ENCODE measurements around the gene KIF12.
A peak's percentile ranks its signal among the peaks of the same experiment; 100 is the strongest.

Gene KIF12

GRCh38 chr9:114115654-114116125 is 16.6 kb upstream of the KIF12 start:
- Histone ChIP-seq H3K27me3 (peaks cover 68% of the 10 kb centered on the region), H3K36me3 (no peaks in the 10 kb centered on the region), H3K4me1 (no peaks in the 10 kb centered on the region), H3K9me3 (no peaks in the 10 kb centered on the region), H3K4me3 (ENCODE audit: low read depth, low read length) (no peak overlapping the region)
- no peak for DNase-seq
- TF ChIP-seq CTCF (IDR thresholded peaks at IDR 0.05; ENCODE audit: low read depth, low read length), result no peak

- Histone ChIP-seq H3K9me3 (no peaks in the 10 kb centered on the region), H3K4me1 (no peaks in the 10 kb centered on the region), H3K36me3 (no peaks in the 10 kb centered on the region), H3K4me3 (ENCODE audit: low read depth, low read length) (no peak overlapping the region), H3K27me3 (peaks cover 61% of the 10 kb centered on the region)
- no peak for TF ChIP-seq CTCF (IDR thresholded peaks at IDR 0.05; ENCODE audit: low read depth, low read length)
- DNase-seq, result no peak
Observed at GRCh38 chr9:114114364-114114763, 15.3 kb upstream of the KIF12 start.

- peaks cover 47% of the 10 kb centered on the region for H3K27me3 ChIP-seq
- H3K4me3 ChIP-seq (ENCODE audit: low read depth, low read length), result no peak overlapping the region
- no peaks in the 10 kb centered on the region for H3K4me1 ChIP-seq
- H3K9me3 ChIP-seq, result no peaks in the 10 kb centered on the region
- TF ChIP-seq CTCF (IDR thresholded peaks at IDR 0.05; ENCODE audit: low read depth, low read length), result no peak
- peak; percentile 55 for DNase-seq
- no peaks in the 10 kb centered on the region for H3K36me3 ChIP-seq
Observed at GRCh38 chr9:114112778-114113584, 13.9 kb upstream of the KIF12 start.

- no peak for TF ChIP-seq CTCF (IDR thresholded peaks at IDR 0.05; ENCODE audit: low read depth, low read length)
- peaks cover 41% of the 10 kb centered on the region for H3K27me3 ChIP-seq
- H3K4me1 ChIP-seq, result no peaks in the 10 kb centered on the region
- no peak overlapping the region for H3K4me3 ChIP-seq (ENCODE audit: low read depth, low read length)
- DNase-seq, result no peak
- H3K36me3 ChIP-seq, result no peaks in the 10 kb centered on the region
- H3K9me3 ChIP-seq, result no peaks in the 10 kb centered on the region
Observed at GRCh38 chr9:114112325-114112724, 13.2 kb upstream of the KIF12 start.

- Histone ChIP-seq H3K4me3 (ENCODE audit: low read depth, low read length) (no peak overlapping the region), H3K36me3 (no peaks in the 10 kb centered on the region), H3K4me1 (no peaks in the 10 kb centered on the region), H3K9me3 (no peaks in the 10 kb centered on the region), H3K27me3 (peaks cover 35% of the 10 kb centered on the region)
- no peak for DNase-seq
- TF ChIP-seq CTCF (IDR thresholded peaks at IDR 0.05; ENCODE audit: low read depth, low read length), result no peak
Observed at GRCh38 chr9:114110180-114110579, 11.1 kb upstream of the KIF12 start.

GRCh38 chr9:114109124-114109523 is 10.0 kb upstream of the KIF12 start:
- no peaks in the 10 kb centered on the region for H3K9me3 ChIP-seq
- no peak for DNase-seq
- TF ChIP-seq CTCF (IDR thresholded peaks at IDR 0.05; ENCODE audit: low read depth, low read length), result no peak
- H3K4me1 ChIP-seq, result no peaks in the 10 kb centered on the region
- peaks cover 42% of the 10 kb centered on the region for H3K27me3 ChIP-seq
- no peaks in the 10 kb centered on the region for H3K36me3 ChIP-seq
- H3K4me3 ChIP-seq (ENCODE audit: low read depth, low read length), result no peak overlapping the region
